ENCODE measurements around the gene ATP1B2. TPM values are rescaled to one million over a fixed set of nuclear protein-coding genes. Genes with fewer than 3 reads are reported as not detected.
"Not testable (repeated sequence)": the region's sequence is repeated elsewhere in the genome, so short reads cannot be mapped to it uniquely, and the experiment has no call there.

Gene ATP1B2
- total RNA-seq, 1 donor from 2014 or later, result 2.6 TPM

DNA sequence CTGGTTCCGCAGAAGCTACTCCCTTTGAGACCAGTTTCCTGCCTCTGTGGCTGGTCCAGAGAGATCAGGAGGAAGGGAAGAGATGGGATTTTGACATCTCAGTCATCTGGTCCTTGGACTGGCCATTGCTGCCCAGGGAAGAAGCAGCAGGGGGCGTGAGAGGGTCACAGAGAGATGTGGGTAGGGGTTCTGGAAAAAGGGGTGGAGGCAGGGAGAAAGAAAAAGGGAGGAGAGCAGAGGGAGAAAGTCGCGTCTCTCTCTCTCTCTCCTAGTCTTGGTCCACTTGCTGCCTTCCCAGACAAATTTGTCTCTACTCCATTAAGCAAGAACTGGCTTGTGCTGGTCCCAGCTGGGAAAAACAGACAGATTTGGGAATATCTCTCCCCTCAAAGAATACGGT lies 16.3 kb upstream of the ATP1B2 start:
- DNase-seq (ENCODE audit: low spot score), result peak; percentile 77

DNA sequence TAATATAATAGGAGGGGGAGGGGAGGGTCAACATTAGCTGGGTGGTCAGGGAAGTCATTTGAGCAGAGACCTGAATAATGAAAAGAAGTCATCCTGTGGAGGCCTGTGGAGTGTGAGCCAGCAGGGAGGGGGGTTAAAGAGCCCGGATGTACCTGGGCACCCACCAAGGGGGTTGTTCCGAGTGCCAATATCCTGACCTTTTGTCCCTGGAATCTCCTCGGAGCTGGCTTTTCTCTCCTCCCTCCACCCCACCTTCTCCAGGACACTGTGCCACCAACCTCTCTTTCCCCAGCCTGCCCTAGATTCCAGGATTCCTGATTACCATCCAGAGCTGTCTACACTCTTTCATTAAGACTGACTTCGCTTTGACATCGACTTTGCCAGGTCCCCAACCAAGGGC lies 14.6 kb upstream of the ATP1B2 start:
- DNase-seq (ENCODE audit: low spot score), result no peak

- no peak for DNase-seq (ENCODE audit: low spot score)
Observed at GRCh38 chr17:7640783-7641182, 9.9 kb upstream of the ATP1B2 start.

DNA sequence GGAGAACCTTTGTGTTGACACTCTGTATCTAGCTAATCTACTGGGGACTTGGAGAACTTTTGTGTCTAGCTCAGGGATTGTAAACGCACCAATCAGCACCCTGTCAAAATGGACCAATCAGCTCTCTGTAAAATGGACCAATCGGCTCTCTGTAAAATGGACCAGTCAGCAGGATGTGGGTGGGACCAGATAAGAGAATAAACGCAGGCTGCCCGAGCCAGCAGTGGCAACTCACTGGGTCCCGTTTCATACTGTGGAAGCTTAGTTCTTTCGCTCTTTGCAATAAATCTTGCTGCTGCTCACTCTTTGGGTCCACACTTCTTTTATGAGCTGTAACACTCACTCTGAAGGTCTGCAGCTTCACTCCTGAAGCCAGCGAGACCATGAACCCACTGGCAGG lies 9.1 kb upstream of the ATP1B2 start:
- DNase-seq (ENCODE audit: low spot score), result not testable (repeated sequence)

DNA sequence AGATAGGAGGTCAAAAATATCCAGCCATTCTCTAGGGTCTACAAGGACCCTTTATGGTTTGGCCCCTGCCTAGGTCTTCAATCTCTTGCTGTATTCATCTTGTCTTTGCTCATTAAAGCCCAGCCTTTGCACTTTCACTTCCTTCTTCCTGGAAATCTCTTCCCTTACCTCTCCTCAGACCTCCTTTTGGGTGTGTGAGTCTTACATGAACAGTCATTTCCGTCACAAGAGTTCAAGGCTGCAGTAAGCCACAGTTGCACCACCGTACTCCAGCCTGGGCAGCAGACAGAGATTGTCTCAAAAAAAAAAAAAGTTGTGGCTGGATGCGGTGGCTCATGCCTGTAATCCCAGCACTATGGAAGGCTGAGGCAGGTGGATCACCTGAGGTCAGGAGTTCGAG lies 6.0 kb upstream of the ATP1B2 start:
- DNase-seq (ENCODE audit: low spot score), result no peak

DNA sequence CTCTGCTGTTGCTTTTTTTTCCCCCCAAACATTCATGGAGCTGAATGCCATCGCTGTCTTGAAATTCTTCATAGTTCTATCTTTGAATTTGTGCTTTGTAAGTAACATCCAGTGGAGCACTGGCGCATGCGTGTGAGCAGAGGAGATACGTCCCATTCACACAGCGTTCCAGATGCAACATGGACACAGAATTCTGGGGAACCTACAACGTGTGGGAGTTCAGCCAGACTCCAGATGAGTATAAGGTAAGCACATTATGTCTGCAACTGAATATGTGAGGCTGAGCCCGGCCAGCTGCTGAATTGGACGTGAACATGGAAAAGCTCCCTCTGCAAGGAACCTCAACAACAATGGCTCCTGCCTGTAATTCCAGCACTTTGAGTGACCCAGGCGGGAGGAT lies 4.3 kb upstream of the ATP1B2 start:
- DNase-seq (ENCODE audit: low spot score), result no peak

DNA sequence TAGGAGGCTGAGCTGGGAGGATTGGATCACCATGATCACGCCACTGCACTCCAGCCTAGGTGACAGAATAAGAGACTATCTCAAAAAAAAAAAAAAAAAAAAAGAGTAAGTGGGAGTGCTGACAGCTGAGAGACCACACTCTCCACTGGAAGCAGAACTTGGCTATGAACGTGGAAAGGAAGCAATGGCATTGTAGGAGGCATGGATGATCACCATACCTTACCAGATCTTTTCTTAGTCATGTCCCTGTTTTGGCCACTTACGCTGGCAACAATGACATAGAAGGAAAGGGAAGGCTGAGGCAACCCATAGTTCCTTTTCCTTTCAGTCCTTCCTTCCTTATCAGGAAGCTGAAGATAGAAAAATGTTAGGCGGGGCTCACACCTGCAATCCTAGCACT lies 3.7 kb upstream of the ATP1B2 start:
- no peak for DNase-seq (ENCODE audit: low spot score)

GRCh38 chr17:7651097-7651664 lies 455 bp downstream of the ATP1B2 start:
- no peak for DNase-seq (ENCODE audit: low spot score)

DNA sequence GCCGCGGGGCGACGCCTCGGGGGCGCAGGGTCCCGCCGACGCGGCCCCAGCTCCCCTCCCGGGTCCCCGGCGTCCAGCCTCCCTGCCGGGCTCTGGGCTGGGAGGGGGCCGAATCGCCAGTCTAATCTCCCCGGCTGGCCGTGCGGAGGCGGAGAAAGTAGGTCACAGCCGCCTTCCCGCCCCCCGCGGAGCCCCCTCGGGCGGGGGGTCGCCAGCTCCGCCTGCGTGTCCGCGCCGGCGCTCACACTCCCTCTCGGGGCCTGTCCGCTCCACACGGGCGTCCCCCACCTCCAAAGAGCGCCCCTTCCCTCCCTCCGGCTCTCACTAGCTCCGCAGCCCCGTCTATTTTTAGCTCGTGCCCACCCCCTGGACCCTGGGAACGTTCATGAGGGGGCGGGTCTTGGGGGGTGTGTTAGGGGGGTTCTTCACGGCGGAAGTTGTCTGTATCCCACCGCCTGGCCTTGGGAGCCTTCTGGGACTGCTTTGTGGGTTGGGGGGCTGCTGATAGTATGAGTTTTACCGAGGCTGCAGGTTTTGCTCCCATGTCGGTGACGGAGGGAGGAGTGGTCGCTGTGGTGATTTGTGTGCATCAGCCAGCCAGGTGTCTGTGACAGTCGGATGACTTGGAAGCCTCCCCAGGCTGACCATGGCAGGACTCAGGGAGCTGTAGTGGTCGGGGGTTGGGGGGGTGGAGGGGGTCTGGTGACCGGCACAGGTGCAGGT lies 1.1 kb downstream of the ATP1B2 start:
- peak; percentile 56 for DNase-seq (ENCODE audit: low spot score)

DNA sequence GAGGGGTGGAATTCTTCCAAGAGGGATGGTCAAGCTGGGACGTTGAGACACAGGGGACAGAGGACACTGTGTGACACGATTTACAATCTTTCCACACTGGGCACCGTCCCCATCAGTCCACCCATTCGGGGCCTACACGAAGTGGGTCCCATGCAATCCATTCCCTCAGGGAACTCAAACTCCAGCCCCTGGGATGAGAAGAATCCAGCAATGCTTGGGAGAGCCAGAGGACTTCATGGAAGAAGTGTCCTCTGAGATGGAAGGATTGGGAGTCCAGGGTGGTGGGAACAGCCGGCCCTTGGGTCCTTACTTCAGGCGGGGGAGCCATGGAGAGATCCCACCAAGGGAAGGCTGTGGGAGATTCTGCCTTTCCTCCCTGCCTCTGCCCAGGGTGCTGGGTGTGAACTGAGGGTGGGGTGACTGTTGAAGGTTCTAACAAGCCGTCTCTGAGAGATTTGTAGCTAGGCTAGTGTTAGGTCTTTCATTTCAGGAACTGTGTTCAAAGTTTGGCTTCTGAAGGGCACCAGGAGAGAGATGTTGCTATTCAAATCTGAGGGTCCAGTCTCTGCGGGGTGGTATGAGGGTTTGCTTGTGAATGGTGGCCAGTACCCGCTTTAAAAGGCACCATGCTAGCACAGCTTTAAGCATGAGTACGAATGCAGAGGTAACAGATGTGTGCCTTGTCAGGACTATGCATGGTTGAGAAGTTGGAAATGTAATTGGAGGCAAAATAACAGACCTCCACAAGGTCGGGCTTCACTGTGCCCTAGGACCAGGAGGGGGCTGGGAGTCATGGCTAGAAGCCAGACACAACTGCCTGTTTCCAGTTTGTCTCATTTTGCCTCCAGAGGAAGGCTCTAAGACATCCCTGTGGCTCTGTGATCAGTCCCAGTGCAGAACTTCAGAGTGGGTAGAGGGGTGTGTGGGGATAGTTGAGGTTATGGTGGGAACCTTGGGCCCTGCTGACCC lies 1.9 kb downstream of the ATP1B2 start:
- no peak for DNase-seq (ENCODE audit: low spot score)

DNA sequence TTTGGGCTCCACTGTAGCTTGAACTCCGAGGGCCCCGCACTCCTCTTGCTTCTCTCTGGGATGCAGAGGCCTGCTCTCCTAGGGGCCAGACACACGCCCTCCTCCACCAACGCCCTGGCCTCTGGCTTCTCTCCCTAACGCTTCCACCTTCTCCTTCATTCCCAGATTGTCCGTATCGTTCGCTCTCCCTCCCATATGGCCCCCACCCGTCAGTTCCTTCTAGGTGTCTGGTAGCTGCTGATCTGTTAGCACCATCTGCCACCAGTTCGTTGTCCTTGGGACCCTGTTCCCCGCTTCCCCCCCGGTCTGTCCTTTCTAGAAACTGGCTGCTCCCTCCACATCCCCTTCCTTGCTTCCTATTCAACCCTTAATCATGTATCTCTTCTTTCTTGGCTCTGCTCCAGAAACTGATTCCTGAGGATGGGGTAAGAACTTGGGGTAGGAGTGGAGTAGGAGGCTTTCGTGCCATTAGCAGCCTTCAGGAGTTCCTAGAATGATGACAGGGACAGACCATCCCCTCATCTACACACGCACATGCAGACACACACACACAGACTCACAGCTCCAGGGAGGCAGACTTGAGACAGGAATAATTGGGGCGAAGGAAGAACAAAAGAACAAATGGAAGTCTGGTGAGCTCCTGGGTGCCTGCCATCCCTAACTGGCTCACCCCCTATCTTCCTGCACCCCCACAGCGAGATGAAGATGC lies 4.3 kb downstream of the ATP1B2 start:
- no peak for DNase-seq (ENCODE audit: low spot score)

GRCh38 chr17:7655541-7655840 lies 4.8 kb downstream of the ATP1B2 start:
- no peak for DNase-seq (ENCODE audit: low spot score)

- peak; percentile 43 for DNase-seq (ENCODE audit: low spot score)
Observed at GRCh38 chr17:7656958-7657609, 6.4 kb downstream of the ATP1B2 start.

DNA sequence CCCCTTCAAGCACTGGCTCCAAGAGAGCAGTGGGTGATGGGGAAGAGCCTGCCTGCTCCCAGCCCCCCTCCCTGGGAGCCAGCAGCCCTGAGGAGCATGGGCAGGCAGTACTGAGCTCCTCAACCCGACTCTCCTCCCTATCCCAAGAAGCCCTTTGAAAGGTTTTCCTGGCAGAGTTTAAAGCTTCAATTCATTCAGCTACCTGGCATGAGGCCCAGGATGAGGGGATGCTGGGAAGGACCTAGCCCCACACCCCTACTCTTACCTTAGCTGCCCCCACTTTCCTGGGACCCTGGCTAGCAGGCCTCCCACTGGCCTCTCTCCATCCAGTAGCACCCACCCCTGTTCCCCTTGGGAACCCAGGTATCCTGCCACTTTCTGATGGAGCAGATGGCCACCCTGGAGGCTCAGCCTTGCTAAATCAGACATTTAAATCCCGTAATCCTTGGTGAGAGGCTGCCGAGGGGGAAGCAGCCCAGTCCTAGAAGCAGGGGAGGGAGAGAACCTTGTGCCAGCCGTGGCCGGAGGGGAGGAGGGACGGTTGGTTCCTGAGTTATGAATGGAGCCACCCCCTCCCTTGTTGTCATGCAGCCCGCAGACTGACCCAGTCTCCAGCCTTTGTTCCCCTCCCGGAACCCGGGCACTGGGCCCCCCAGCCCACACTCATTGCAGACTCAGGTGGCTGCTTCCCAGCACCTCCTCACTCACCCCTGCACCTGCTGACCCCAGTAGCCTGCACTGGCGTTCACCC lies 17.1 kb downstream of the ATP1B2 start:
- DNase-seq (ENCODE audit: low spot score), result peak; percentile 57

DNA sequence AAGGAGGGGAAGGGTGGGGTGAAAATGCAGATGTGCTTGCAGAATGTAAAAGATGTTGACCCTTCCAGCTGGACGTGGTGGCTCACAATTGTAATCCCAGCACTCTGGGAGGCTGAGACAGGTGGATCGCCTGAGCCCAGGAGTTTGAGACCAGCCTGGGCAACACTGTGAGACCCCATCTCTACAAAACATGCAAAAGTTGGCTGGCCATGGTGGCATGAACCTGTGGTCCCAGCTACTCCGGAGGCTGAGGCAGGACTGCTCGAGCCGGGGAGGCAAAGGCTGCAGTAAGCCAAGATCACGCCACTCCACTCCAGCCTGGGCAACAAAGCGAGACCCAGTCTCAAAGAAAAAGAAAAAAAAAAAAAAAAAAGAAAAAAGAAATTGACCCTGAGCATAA lies 17.8 kb downstream of the ATP1B2 start:
- DNase-seq (ENCODE audit: low spot score), result no peak

GRCh38 chr17:7673239-7673638 lies 22.5 kb downstream of the ATP1B2 start:
- DNase-seq (ENCODE audit: low spot score), result no peak

- no peak for DNase-seq (ENCODE audit: low spot score)
Observed at GRCh38 chr17:7674934-7675333, 24.2 kb downstream of the ATP1B2 start.

DNA sequence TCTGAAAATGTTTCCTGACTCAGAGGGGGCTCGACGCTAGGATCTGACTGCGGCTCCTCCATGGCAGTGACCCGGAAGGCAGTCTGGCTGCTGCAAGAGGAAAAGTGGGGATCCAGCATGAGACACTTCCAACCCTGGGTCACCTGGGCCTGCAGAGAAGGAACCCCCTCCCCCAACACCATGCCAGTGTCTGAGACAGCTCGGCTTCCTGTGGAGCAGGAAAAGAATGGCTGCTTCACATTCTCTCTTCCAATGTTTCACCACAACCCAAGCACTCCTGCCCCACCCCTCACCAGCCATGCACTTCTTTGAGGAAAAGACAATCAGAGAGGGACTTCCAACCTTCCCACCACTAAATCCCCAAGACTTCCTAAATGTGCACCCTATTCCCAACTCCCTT lies 25.8 kb downstream of the ATP1B2 start:
- no peak for DNase-seq (ENCODE audit: low spot score)

DNA sequence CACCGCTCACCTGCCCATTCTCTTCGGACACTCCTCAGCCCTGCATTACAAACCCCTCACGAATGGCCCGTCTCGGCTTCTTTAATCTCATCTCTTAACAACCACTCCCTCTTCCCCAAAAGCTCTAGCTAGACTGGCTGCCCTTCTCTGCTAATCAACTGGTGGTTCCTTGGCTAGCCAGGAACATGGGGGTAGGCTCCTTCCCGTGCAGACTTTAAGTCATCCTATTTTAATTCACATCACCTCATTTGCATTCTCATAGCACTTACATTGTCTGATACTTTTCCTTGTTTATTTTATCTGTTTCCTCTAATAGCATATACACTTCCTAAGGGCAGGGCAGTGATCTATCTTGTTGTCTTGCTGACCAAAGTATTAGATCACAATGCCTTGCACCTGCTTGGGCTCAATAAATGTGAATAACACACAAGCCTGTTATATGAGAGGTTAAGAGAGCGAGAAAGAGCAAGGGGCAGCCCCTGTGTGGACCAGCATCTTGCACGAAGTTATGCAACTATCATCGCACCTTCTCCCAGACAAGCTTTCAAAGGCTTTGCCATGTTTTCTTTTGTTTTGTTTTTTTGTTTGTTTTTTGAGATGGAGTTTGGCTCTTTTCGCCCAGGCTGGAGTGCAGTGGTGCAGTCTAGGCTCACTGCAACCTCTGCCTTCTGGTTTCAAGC lies 26.8 kb downstream of the ATP1B2 start:
- DNase-seq (ENCODE audit: low spot score), result no peak

GRCh38 chr17:7684851-7685532 lies 34.3 kb downstream of the ATP1B2 start:
- no peak for DNase-seq (ENCODE audit: low spot score)

Data from umbilical cord (tissue), 2 donors.